TTC549 (cell line): ENCODE data around the gene DHX16.

Experiments
- FAIRE-seq: peaks from 2 replicates; lab custom pipeline; 2012; peaks lifted over from hg19 to GRCh38; lab: Jason Lieb, UNC

DHX16 gene

GRCh38 chr6:30626484-30627366, 46.1 kb downstream of the DHX16 start, which contains the start of gene ATAT1:
Gene ATAT1, plus strand, starts transcription at chr6:30626874.
- no peak for FAIRE-seq

DNA sequence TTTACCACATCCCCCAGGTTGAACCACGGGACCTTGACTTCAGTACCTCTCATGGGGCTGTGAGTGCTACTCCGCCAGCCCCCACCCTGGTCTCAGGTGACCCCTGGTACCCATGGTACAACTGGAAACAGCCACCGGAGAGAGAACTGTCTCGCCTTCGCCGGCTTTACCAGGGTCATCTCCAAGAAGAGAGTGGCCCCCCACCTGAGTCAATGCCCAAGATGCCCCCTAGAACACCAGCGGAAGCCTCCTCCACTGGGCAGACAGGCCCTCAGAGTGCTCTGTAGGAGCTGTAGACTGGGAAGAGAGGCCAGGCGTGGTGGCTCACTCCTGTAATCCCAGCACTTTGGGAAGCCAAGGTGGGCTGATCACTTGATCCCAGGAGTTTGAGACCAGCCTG, 47.3 kb downstream of the DHX16 start:
- no peak for FAIRE-seq

DNA sequence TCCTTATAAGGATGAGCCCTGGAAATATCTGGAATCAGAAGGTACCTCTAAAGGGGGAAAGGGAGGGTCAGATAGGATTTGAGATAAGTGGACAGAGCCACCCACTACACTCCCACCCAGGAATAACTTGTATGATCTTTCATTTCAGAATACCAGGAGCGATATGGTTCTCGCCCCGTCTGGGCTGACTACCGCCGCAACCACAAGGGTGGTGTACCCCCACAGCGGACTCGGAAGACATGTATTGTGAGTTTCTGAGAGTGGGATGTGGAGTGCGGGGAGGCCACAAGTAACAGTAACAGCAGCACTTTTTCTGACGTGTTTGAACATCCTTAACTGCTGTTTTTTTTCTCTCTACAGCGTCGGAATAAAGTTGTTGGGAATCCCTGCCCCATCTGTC, 53.2 kb downstream of the DHX16 start:
- no peak for FAIRE-seq

DNA sequence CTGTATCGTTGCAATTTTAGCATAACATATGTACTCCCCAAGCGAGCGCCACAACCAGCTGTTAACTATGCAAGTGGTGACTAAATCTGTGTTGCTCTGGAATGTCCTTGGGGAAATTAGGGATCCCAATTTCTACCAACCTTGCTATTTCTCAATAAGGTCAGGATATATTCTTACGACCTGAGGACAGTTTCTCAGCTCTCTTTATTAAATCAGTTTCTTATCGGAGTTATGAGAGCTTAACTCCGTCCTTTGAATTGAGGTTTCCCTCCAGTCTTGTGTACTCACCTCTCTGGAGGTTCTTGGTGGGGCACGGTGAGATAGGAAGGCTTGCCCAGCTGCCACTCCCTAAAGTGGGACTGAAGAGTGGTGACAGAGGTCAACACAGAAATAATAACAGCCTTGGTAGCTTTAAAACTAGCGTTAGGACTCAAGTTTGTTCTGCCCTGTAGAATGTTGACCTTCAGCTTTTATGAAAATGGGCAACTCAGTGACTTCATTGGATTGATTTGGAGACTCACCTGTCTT, 54.5 kb downstream of the DHX16 start:
- FAIRE-seq: no peak

GRCh38 chr6:30617565-30618269, 55.1 kb downstream of the DHX16 start, which contains the start of gene MRPS18B:
Gene MRPS18B, plus strand, starts transcription at chr6:30617840. Its CDS starts 26 bp downstream, at chr6:30617866.
- peak; percentile 13 for FAIRE-seq

- peak; percentile 95 for FAIRE-seq
Observed at GRCh38 chr6:30616811-30617564, 55.8 kb downstream of the DHX16 start, which contains the start of gene PPP1R10. Gene PPP1R10, minus strand, starts transcription at chr6:30617243. Its CDS starts 7,299 bp downstream, at chr6:30609944.

- FAIRE-seq: no peak
Observed at GRCh38 chr6:30615958-30616810, 56.6 kb downstream of the DHX16 start.

- FAIRE-seq: no peak
Observed at GRCh38 chr6:30615219-30615957, 57.4 kb downstream of the DHX16 start.

DNA sequence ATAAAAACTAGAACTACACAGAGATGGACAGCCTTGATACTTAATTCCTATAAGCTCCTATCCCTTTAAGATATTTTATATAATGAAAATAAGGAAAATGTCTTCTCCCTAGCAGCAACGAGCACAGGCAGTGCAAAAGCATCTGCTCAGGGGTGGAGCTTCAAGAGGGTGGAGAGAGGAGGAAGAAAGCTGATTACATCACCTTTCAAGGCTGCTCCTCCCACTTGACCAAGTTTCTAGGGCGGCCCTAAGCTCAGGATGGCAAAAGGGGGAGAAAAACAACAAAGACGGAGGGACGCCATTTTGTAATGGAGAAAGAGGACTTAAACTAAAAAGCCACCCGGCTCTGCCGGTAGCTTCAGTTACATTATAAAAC, 58.0 kb downstream of the DHX16 start:
- peak; percentile 82 for FAIRE-seq

- no peak for FAIRE-seq
Observed at GRCh38 chr6:30614044-30614842, 58.6 kb downstream of the DHX16 start.

- FAIRE-seq: no peak
Observed at GRCh38 chr6:30613251-30614043, 59.4 kb downstream of the DHX16 start.

DNA sequence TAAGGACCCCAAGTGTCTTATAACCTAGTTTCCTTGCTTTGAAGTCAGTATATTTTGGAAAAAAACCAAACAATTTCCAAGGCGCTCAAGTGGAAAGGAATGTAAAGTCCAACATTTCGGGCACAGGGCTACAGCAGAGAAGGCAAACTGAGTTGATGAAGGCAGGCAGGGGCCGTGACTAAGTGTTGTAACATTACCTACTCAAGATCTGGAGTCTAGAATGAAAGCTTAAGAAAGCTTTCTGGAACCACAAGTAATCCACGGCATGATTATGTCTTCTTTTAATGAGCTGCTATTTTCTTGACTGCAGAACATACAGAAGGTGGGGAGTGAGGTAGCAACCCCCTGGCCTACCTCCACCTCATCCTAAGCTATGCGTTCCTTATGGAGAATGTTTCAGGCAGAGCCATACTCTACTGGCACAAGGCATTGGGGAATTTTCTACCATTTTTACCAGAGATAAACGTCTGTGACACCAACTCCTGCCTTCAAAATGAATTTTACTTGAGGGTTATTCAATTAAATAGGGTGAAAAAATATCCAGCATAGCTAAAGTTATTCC, 60.0 kb downstream of the DHX16 start:
- FAIRE-seq: no peak

GRCh38 chr6:30612213-30612612, 60.6 kb downstream of the DHX16 start:
- no peak for FAIRE-seq

DNA sequence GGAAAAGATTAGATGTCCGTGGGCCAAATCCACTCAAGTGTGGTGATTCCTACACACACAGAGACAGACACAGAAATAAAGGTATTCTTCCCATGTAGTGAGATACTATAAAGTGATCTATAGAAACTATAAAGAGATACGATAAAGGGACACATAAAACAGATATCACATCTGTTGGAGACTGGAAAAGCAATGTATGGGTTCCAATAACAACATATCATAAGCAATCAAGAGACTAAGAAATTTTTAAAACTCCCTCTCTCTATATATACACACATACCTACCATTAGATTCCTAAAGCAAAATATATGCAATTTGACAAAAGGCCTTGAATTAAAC, 61.0 kb downstream of the DHX16 start:
- FAIRE-seq: no peak

DNA sequence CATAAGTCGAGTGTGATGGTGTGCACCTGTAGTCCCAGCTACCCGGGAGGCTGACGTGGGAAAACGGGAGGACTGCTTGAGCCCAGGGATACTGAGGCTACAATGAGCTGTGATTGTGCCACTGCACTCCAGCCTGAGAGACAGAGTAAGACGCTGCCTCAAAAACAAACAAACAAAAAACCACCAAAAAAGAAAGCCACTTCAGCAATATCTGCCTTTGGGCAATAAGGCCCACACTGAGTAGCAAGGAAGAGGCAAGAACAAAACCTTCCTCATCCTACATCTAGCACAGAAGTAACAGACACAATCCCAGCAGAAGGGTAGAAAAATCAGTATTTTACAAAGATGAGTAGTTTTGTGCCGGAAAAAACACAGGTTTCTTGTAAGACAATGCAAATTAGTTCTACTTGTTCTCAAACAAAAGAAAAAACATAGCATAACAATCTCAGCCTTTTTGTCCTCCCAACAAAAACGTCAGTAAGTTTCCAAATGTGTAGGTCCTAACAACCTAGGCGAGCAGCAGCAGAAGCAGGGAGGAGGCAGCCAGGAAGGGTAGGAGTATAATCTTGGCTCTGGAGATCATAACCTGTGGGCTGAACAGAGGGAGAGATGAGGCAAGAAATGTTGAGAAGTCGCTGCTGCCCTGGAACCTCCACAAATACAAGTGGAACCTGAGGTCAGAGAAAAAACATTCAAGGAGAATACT, 61.5 kb downstream of the DHX16 start:
- no peak for FAIRE-seq

DNA sequence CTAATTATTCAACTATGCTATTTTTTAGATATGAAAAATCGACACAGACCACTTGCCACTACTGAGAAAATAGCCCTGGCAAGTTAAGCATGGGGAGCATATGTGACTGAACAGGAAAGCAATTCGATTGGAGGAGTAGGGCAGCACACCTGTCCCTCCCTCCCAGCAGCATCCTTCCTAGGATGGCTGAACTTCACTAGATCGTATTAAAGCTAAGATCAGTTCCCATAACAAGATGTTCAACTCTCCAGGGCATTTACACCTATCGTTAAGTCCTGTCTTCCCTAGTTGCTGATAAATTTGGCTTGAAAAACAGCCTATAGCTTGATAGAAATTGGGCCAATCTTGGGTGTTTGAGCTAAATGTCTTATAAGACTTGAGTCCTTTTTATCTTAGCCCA, 62.7 kb downstream of the DHX16 start:
- FAIRE-seq: no peak

- FAIRE-seq: no peak
Observed at GRCh38 chr6:30603961-30604360, 68.8 kb downstream of the DHX16 start.
